Endodermal cell (in vitro differentiated cells): ENCODE data around the gene CTAGE1. TPM values are rescaled to one million over a fixed set of nuclear protein-coding genes. Genes with fewer than 3 reads are reported as not detected.

Experiments
- DNase-seq: peaks from one replicate; pipeline ENCODE4 v3.0.0-alpha.2; 2017
- H3K27ac ChIP-seq: 2 replicates; pipeline ENCODE4 v1.5.1; 2013; ENCODE audit warnings: mild to moderate bottlenecking, low read depth, low read length, moderate library complexity
- H3K27me3 ChIP-seq: 2 replicates; pipeline ENCODE4 v1.6.1; 2013; ENCODE audit warnings: mild to moderate bottlenecking, low read length, moderate library complexity; ENCODE audit not compliant: insufficient read depth, control insufficient read depth, poor library complexity, severe bottlenecking
- H3K36me3 ChIP-seq: 2 replicates; pipeline ENCODE4 v1.7.0; 2013; ENCODE audit warnings: mild to moderate bottlenecking, low read length, moderate library complexity; ENCODE audit not compliant: control insufficient read depth, insufficient read depth
- H3K4me1 ChIP-seq: one replicate; pipeline ENCODE4 v1.7.0; 2013; ENCODE audit warnings: low read length; ENCODE audit not compliant: control insufficient read depth, insufficient read depth
- H3K4me3 ChIP-seq: 2 replicates; pipeline ENCODE4 v1.5.1; 2013; ENCODE audit warnings: mild to moderate bottlenecking, low read length, moderate library complexity
- H3K9ac ChIP-seq: 2 replicates; pipeline ENCODE4 v1.6.1; 2013; ENCODE audit warnings: mild to moderate bottlenecking, low read length, moderate library complexity; ENCODE audit not compliant: poor library complexity, severe bottlenecking; ENCODE audit errors: extremely low read depth
- H3K9me3 ChIP-seq: 2 replicates; pipeline ENCODE4 v1.6.1; 2013; ENCODE audit warnings: mild to moderate bottlenecking, low read length, moderate library complexity; ENCODE audit not compliant: control insufficient read depth
- H3K27ac Mint-ChIP-seq: 2 replicates; pipeline ENCODE4 v1.8.0; 2020; ENCODE audit warnings: mixed read lengths
- H3K27me3 Mint-ChIP-seq: 2 replicates; pipeline ENCODE4 v1.8.0; 2021; ENCODE audit warnings: mild to moderate bottlenecking, mixed read lengths; ENCODE audit not compliant: insufficient read depth
- H3K36me3 Mint-ChIP-seq: 2 replicates; pipeline ENCODE4 v1.8.0; 2020; ENCODE audit warnings: low read depth, mixed read lengths
- H3K4me1 Mint-ChIP-seq: 2 replicates; pipeline ENCODE4 v1.8.0; 2020; ENCODE audit warnings: mixed read lengths
- H3K4me3 Mint-ChIP-seq: 2 replicates; pipeline ENCODE4 v1.8.0; 2020; ENCODE audit warnings: mild to moderate bottlenecking, moderate library complexity, mixed read lengths
- H3K9me3 Mint-ChIP-seq: 2 replicates; pipeline ENCODE4 v1.8.0; 2020; ENCODE audit warnings: mild to moderate bottlenecking, mixed read lengths
- CTCF ChIP-seq: fragments of 200-600 bp; sonication (generic); conservative IDR thresholded peaks from 2 replicates; pipeline ENCODE4 v1.5.0; 2021; ENCODE audit warnings: antibody characterized with exemption, mild to moderate bottlenecking
- WGBS, 2 experiments: methylation state at CpG; one replicate each; pipeline versions ENCODE4 v1.1.5 to v1.1.7; 2013; ENCODE audit warnings: missing lambda C conversion rate in 2 of 2, mixed read lengths in 1 of 2; ENCODE audit not compliant: insufficient coverage in 1 of 2, insufficient read length in 1 of 2; 5-methylcytosine and 5-hydroxymethylcytosine counted together
- total RNA-seq, 2 donors: library from RNA; stranded (reverse); fragmentation: NEBNext Ultra II Directional in 1 of 2; extraction: Animal tissue kit (Norgen Biotek cat#: 25700) in 1 of 2; gene quantifications; 2 replicates in 1 of 2; 3 replicates in 1 of 2; pipeline ENCODE4 v1.2.1, GENCODE V29; 2021

The CTAGE1 gene
- total RNA-seq, 2 donors from 2014 or later = not detected

- Histone ChIP-seq H3K36me3 (no peaks in the 10 kb centered on the region), H3K4me3 (peak overlapping the region; percentile 33), H3K27ac (no peak overlapping the region), H3K9me3 (peaks cover 6% of the 10 kb centered on the region), H3K4me1 (peaks cover 8% of the 10 kb centered on the region), H3K9ac (no peak overlapping the region), H3K27me3 (no peaks in the 10 kb centered on the region)
- H3K9me3 Mint-ChIP-seq = peaks cover 7% of the 10 kb centered on the region
- no peak overlapping the region for H3K4me3 Mint-ChIP-seq
- WGBS, 2 experiments = 78 to 79% methylated on average over 1 to 3 of the region's 3 CpGs
- H3K27me3 Mint-ChIP-seq = peaks cover 14% of the 10 kb centered on the region
- peaks cover 24% of the 10 kb centered on the region for H3K4me1 Mint-ChIP-seq
- no peak for DNase-seq
- peaks cover 5% of the 10 kb centered on the region for H3K36me3 Mint-ChIP-seq
- no peak for TF ChIP-seq CTCF
- H3K27ac Mint-ChIP-seq = no peak overlapping the region
These were observed 37.9 kb upstream of the CTAGE1 start for GRCh38 chr18:22455425-22456115.

- no peak overlapping the region for H3K27ac ChIP-seq
- Mint-ChIP-seq H3K4me3 (no peak overlapping the region), H3K9me3 (peaks cover 25% of the 10 kb centered on the region), H3K4me1 (peaks cover 22% of the 10 kb centered on the region), H3K27ac (no peak overlapping the region), H3K36me3 (peaks cover 5% of the 10 kb centered on the region), H3K27me3 (peaks cover 12% of the 10 kb centered on the region)
- no peak overlapping the region for H3K4me3 ChIP-seq
- H3K36me3 ChIP-seq = no peaks in the 10 kb centered on the region
- TF ChIP-seq CTCF = no peak
- H3K9me3 ChIP-seq = peaks cover 29% of the 10 kb centered on the region
- no peak overlapping the region for H3K9ac ChIP-seq
- H3K27me3 ChIP-seq = no peaks in the 10 kb centered on the region
- H3K4me1 ChIP-seq = peaks cover 8% of the 10 kb centered on the region
- 86 to 92% methylated on average over 2 to 5 of the region's 5 CpGs for WGBS, 2 experiments
- no peak for DNase-seq
These were observed 35.6 kb upstream of the CTAGE1 start for GRCh38 chr18:22453315-22453714.

- Histone ChIP-seq H3K36me3 (no peaks in the 10 kb centered on the region), H3K4me3 (no peak overlapping the region), H3K27ac (no peak overlapping the region), H3K27me3 (no peaks in the 10 kb centered on the region), H3K4me1 (peaks cover 8% of the 10 kb centered on the region), H3K9me3 (peaks cover 34% of the 10 kb centered on the region), H3K9ac (no peak overlapping the region)
- Mint-ChIP-seq H3K4me3 (peak overlapping the region; percentile 22), H3K9me3 (peaks cover 25% of the 10 kb centered on the region), H3K27me3 (peaks cover 12% of the 10 kb centered on the region), H3K36me3 (peaks cover 5% of the 10 kb centered on the region), H3K4me1 (peaks cover 22% of the 10 kb centered on the region), H3K27ac (no peak overlapping the region)
- 62 to 64% methylated on average over 5 to 8 of the region's 8 CpGs for WGBS, 2 experiments
- TF ChIP-seq CTCF = no peak
- DNase-seq = no peak
These were observed 34.5 kb upstream of the CTAGE1 start for GRCh38 chr18:22452226-22452668.
